Activated gamma-delta T cell treated with anti-CD3 and anti-CD28 coated beads, Interleukin-2, amount 50 U/mL, for 16 hours (primary cell): ENCODE results near the gene CALHM2.
"Not testable (repeated sequence)": the region's sequence is repeated elsewhere in the genome, so short reads cannot be mapped to it uniquely, and the experiment has no call there.

ENCODE experiments used
- DNase-seq: peaks from one replicate; pipeline ENCODE4 v3.0.0-alpha.2; 2020; ENCODE audit warnings: low read depth

Gene CALHM2, protein sequence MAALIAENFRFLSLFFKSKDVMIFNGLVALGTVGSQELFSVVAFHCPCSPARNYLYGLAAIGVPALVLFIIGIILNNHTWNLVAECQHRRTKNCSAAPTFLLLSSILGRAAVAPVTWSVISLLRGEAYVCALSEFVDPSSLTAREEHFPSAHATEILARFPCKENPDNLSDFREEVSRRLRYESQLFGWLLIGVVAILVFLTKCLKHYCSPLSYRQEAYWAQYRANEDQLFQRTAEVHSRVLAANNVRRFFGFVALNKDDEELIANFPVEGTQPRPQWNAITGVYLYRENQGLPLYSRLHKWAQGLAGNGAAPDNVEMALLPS

DNA sequence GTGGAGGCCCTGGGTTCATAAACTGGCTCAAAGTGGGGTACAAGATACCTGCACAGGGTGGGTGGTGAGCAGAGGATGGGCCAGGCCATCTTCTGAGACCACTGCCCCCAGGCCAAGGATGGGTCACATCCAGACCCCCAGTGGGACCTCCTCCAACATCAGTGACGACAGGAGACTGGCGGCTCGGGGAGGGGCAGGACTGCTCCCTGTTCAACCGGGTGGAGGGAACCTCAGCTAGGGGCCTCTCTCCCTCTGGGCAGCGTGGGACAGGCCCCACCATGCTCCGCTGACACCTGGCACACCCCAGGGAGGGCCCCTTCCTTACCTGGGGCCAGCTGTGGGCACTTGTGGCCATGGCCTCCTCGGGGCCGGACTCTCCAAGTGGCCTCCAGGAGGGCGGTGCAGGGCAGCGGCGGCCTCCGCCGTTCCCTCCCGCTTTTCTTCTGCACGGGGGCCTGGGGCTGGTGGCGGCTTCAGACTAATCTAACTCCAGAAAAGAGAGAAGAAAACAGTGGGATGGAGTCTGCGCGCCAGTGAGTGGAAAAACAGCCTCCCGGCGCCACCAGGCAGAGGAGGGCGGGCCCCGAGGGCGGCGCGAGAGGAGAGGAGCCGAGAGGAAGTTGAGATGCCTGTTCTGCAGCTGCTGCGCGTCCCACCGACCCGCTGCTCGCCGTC is at the start of gene CALHM2:
Gene CALHM2 (minus strand): TSS at position 540 of the 675 bp plus-strand sequence. CDS start 2,429 bp downstream, outside the sequence.
- peak; percentile 38 for DNase-seq

DNA sequence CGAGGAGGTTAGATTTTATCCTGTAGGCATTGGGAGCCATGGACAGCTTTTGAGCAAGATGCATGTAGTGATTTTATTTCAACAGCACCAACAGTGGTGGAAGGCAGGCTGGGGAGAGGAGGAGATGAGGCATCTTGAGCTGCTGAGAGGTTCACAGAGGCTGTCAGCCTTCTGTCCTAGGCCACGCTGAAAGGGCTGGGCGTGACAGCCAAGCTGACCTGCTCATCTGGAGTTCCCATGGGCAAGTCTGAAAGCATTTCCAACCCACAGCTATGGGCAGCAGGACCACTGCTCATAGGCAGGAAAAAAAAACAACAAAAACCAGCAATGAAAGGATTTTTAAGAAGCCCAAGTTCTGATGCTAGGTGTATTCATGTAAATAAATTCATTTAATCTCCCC is 49.0 kb upstream of the CALHM2 start:
- no peak for DNase-seq

DNA sequence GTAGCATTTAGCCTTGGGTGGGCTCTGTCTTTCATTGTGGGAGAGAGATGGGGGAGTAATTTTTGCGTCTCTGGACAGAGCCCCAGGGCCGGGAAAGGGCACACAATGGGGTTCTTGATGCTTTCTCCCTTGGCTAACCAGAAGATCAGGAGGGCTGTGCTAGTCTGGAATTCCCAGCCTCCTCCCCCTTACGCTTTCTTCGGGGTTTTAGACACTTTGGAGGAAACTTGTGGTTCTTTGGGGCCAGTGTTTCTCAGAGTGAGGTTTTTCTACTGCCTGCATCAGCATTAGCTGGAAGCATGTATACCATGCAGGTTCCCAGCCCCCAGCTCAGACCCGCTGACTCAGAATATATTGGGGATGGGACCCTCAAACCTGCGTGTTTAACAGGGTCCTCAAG is 48.3 kb upstream of the CALHM2 start:
- DNase-seq = no peak

DNA sequence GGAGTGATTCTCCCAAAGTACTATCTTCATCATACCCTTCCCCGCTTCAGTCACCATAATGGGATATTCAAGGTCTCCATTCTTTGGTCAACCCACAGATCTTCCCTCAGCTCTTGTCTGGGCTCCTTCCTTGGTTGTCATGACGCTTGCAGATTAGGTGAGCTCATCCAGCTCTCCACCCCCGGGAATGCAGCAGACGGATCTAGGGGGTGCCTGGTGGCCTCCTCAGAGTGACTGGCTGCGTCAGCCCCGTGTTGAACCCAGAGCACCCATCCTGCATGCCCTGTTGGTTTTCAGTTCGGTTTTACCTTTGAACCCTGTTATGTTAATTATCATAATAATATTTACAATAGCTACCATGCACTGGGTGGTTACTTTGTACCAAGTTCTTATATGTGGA is 47.7 kb upstream of the CALHM2 start:
- DNase-seq = no peak

DNA sequence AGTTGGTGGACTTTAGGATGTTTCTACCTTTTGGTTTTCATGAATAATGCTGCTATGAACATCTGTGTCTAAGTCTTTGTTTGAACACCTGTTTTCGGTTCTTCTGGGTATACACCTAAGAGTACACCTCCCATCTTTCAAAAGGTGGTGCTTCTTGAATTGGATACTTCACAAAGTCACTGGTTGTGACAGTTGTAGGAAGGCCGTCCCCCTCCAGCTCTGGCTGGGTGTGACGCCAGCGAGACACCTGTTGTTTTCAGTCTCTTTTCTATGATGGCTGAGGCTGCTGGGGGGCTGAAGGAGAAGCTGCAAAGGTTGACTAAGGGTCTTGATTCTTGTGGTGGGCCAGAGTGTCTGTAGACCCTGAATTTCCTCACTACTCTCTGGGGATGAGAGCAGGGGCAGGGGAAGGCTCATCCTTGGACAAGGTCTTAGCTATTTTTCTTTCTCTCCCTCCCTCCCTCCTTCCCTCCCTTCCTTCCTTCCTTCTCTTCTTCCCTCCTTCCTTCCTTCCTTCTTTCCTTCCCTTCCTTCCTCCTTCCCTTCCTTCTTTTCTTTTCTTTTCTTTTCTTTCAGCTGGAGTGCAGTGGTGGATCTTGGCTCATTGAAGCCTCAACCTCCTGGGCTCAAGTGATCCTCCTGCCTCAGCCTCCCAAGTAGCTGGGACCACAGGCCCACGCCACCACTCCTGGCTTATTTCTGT is 46.9 kb upstream of the CALHM2 start:
- DNase-seq = no peak

DNA sequence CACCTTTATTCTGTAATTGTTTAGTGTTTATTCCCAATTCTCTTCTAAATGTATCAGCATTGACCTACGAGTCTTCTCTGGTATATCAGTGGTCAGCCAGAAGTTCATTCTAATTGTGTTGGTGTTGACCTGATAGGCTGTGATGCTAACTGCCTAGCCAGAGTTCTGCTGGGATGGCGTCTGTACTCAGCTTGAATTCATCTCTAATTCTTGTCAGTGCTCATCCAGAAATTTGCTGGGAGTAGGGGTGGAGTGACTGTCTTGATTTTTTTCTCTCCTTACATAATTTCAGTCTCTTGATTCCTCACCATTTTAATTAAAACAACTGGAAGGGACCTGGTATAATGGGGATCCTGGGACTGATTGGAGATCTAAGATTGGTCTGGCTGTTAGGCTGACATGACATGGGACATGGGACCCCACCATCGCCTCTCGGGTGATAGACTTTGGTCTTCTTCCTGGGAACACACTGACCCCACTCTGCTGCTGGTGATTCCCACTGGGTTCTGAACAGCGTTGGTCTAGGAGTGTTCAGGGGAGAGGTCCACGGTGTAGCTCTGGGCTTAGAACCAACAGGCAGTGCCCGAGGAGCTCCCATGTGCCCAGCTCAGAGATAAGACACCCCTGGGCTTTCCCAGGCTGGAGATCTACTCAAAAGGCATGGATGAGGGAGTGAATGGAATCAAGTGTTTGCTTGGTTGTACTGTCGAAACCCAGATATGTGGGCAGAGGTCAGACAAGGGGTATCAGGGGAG is 45.2 kb upstream of the CALHM2 start:
- DNase-seq = no peak

DNA sequence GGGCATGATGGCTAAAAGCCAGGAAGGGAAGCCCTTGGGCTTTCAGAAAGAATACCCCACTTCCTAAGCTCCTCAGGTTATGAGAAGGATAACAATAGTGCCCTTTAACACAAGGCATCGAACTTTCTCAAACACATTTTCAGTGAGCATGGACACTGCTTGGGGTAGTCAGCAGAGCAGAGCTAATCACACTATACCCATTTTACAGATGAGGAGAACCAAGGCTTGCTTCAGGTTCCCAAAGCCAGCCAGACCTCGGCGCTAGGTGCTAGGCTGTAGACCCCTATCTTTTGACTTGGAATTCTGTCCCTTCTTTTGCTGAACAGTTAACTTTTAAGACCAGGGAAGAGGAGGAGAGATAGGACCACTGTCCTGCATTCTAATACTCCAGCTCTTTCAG is 43.2 kb upstream of the CALHM2 start:
- DNase-seq = no peak

DNA sequence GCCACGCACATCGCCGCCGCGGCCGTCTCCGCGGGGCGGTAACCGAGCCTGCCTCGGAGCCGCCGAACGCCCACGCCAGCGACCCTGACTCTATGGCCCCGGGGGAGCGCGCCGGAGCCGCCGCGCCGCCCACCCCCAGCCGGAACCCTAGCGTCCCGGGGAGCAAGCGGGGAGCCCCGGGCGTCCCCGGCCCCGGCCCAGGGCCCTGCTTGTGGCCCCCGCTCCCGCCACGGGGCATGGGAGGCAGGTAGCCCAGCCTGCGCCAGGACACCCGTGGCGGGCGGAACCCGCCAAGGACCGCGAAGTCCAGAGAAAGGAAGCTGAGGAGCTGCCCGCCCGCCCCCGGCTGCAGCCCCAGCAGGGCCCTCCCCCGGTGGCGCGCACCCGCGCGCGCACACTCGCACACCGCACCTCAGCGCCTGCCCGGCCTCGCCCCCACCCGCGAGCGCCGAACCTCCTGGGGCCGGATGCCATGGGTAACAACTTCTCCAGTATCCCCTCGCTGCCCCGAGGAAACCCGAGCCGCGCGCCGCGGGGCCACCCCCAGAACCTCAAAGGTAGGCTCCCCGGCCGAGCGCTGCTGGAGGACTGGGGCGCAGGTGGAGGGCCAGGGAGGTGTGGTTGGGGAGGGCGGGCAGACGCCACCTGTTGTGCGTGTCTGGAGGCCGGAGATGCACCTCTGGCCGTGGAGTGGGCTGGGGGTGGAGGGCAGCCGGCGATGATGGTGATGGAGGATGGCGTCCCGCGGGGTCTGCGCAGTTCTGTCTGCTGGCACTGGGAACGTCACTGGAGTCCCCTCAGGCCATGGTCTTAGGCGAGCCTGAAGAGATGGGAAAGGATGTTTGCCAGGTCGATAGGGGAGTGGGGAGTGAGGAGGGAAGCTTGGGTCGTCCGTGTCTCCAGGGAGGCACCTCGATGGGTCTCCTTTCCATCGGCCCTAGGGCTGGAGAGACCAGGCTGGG is 42.0 kb upstream of the CALHM2 start:
- peak; percentile 9 for DNase-seq

DNA sequence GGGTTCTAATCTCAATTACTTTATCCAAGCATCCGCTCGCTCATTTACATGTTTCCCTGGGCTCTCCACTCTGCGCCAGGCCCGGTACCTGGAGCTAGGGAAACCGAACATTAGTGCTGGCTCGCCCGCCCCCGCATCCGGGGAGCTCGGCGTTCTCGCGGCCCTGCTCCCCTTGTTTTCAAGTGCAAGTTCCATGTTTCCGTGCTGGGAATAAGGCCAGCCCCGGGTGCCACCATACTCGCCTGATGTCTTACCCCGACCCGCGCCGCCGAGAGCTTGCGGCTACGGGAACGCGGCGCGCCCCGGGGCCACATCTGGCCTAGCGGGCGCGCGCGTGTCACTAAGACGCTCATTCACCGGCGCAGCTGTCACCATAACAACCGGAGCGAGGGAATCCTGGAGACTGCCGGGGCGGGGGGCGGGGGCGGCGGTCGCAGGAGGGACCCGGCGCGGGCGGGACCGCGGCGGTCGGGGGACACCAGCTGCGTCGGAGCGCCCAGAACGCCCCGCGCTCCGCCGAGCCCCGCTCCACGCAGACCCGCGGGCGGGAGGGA is 41.3 kb upstream of the CALHM2 start, which contains the start of gene NEURL1:
Gene NEURL1 (plus strand): TSS at position 344 of the 554 bp plus-strand sequence. CDS start 683 bp downstream, outside the sequence.
- no peak for DNase-seq

DNA sequence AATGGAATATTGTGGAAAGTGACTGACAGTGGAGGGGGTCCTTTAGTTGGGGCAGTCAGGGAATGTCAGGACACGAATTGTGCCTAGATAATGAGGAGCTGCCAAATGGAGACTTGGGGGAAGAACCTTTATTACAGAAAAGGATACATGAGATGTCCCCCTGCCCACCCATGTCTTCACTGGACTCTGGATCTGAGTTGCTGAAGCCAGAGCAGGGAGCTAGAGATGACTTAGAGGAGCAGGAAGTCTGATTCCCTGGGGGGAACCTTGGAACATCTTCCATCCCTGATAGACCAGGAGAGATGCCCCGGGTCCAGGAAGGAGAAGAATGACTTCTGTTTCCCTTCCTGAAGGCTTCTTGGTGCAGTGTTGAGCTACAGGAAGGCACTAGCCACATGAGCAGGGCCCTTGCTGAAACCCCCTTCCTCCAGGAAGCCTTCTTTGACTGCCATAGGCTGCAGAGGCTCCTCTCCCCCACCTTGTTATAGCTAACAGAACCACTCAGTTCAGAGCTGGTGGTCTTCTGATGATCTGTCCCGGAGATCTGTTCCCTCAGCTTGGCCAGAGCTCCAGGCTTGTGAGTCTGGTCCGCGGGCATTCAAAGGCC is 40.6 kb upstream of the CALHM2 start:
- no peak for DNase-seq

DNA sequence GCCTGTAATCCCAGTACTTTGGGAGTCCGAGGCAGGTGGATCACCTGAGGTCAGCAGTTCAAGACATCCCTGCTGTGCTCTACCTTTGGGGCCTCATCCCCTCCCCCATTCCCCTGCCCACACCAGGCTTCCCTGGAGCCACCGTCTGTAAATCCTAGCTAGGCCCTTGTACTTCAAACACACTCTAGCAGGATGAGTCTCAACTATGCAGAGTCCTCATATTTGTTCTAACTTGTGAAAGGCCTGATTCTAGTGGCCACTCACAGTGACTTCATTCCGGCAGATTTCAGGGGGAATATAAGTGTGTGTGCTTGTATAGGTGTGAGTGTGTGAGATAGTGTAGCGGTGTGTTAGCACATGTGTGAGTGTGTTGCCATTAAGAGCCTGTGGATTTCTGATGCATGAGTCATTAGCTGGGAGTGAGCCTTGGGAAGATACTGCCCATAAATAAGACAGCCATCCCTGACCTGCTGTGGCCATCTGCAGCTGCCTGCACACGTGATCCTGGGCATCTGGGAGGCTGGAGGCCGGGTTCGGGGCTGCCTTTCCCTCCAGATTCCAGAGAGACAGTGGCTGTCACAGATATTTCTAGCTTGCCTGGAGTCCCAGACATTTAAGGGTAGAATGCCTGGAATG is 39.7 kb upstream of the CALHM2 start:
- DNase-seq = no peak

DNA sequence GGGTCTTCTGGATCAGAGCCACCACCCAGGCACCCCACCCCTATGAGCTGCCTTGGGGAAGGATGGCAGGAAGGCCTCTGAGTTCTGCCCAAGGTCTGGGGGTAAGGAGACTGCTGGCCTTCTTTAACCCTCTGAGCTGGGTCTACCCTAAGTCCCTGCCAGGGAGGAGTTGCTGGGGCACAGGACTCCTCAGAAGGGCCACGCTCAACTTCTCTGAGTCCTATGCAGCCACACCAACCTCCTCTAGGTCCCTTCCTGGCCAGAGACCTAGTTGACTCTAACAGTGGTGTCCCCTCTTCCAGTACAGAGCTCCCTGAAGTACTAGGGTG is 38.8 kb upstream of the CALHM2 start:
- no peak for DNase-seq

DNA sequence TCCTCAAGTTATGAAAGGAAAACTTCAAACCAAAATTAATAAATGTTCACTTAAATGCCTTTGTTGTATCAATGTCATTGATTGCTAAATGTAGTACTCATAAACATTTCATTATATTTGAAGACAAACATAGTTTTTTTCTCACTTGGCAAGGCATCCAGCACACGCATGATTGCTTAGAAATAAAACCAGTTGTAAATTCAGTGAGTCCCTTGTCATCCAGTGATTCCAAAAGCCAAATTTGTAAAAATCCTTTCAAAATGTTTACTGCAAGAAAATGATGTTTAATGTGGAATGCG is 35.2 kb upstream of the CALHM2 start:
- DNase-seq = no peak

DNA sequence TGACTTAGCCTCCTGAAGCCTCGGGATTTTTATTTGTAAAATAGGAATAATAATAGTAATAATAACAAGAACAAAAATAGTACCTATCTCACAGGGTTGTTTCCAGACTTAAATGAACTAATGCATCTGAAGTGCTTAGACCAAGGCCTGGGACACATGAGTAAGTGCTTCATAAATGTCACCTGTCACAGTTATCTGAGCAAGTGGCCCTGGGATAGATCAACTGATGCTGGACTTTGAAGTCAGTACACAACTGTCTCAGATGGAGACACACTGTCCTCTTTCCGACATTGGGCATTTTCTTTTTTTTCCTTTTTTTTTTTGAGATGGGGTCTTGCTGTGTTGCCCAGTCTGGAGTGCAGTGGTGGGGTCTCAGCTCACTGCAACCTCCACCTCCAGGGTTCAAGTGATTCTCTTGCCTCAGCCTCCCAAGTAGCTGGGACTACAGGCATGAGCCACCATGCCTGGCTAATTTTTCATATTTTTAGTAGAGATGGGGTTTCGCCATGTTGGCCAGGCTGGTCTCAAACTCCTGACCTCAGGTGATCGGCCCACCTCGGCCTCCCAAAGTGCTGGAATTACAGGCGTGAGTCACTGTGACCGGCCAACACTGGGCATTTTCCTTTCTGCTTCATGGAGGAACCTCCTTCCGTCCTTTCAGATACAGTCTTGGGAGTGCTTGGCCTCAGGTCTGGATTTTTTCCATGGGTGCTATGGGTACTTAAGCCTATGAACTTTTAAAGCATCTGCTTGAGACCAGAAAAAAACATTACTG is 34.7 kb upstream of the CALHM2 start:
- DNase-seq = not testable (repeated sequence)

DNA sequence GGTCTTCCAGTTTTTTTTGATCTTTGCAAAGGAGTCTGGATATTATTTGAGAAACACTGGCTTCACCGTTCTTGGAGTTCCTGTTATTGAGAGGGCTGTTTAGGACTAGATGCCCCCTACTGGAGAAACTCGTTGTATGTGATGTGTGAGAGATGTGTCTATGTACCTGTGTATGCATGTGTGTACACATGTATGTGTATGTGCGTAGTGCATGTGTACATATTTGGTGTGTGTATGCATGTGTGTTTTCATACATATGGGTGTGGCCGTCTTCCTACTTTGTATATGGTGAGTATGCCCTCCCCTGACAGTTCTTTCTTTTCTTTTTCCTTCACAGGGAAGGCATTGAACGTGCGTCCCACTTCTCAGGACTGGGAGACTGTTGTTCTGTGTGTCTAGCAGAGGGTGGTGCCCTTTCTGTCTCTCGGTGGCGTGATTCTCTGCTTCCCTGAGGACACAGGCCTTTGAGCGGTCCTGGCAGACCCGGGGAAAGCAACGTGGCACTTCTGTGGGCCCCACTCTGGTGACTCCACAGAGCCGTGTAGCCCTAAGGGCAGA is 29.9 kb upstream of the CALHM2 start:
- peak; percentile 28 for DNase-seq

DNA sequence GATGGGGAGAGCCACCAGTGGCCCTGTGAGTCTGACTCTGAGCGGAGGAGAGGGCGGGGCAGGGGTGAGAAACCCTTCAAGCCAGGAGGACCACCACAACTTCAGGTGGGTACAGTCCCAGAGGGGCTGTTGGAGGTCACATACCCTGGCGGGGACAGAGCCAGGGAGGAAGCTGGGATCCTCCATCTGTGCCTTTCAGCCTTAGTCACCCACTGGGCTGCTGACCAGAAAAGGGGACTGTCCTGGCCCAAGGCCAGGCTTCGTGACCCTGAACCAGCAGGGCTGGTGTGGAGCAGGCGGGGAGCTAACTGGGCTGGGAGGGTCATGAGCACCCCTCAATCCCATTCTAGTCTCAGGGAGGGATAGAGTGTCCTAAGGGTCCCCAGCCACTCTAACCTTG is 28.4 kb upstream of the CALHM2 start:
- DNase-seq = no peak

DNA sequence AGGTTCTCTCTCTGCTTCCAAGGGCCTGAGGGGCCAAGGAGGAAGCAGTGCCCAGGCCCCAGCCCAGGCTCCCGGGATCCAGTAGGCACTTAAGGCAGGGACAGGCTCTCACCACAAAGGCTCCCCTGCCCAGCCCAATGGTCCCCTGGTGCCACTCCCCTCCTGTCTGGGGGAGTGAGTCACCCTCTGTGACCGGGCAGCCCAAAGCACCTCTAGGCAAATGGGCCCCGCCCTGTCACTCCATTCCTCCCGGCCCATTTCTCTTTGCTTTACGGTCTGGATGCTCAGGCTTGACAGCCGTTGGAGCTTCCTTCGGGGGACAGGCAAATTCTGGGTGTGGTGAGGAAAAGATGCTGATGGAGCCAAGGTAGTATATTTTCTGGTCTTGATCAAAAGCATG is 27.0 kb upstream of the CALHM2 start, which contains the start of gene CALHM3:
Gene CALHM3 (minus strand): TSS at position 106 of the 400 bp plus-strand sequence. CDS start 208 bp downstream, outside the sequence.
- DNase-seq = no peak

DNA sequence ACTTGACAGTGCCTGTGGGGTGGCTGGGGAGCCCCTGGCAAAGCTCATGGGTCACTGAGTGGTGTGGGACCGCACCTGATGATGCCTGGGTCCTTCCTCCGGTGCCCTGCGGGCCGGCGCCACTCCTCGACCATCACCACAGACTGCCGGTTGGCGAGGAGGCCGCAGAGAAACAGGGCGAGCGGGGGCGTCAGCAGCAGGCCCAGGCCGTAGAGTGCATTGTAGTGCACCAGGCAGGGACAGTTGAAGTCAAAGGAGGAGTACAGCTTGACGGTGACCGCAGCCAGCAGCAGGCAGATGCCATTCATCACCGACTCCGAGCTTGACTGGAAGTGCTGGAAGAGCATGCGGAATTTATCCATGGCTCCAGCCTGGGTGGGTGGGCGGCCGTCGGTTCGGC is 26.5 kb upstream of the CALHM2 start:
- no peak for DNase-seq
